Measurements from ENCODE around the gene FCHO2.

DNA sequence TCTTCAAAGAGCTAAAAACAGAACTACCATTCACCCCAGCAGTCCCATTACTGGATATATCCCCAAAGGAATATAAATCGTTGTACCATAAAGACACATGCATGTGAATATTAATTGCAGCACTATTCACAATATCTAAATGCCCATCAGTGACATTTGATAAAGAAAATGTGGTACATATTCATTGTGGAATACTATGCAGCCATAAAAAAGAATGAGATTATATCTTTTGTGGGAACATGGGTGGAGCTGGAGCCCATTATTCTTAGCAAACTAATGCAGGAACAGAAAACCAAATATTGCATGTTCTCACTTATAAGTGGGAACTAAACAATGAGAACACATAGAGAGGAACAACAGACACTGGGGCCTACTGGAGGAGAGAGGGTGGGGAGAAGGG, 38.7 kb downstream of the FCHO2 start:
- TF ChIP-seq, protein P1, sequence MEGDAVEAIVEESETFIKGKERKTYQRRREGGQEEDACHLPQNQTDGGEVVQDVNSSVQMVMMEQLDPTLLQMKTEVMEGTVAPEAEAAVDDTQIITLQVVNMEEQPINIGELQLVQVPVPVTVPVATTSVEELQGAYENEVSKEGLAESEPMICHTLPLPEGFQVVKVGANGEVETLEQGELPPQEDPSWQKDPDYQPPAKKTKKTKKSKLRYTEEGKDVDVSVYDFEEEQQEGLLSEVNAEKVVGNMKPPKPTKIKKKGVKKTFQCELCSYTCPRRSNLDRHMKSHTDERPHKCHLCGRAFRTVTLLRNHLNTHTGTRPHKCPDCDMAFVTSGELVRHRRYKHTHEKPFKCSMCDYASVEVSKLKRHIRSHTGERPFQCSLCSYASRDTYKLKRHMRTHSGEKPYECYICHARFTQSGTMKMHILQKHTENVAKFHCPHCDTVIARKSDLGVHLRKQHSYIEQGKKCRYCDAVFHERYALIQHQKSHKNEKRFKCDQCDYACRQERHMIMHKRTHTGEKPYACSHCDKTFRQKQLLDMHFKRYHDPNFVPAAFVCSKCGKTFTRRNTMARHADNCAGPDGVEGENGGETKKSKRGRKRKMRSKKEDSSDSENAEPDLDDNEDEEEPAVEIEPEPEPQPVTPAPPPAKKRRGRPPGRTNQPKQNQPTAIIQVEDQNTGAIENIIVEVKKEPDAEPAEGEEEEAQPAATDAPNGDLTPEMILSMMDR (IDR thresholded peaks at IDR 0.05; ENCODE audit: low read depth, low read length, poor library complexity, severe bottlenecking), result no peak
- no peak for TF ChIP-seq EZH2phosphoT487 (IDR thresholded peaks at IDR 0.05; ENCODE audit: borderline replicate concordance, low read length)

Measured in DOHH2 (cell line).